Calu3 (cell line): Measurements from ENCODE around the gene CACNA1E. TPM values are rescaled to one million over a fixed set of nuclear protein-coding genes. Genes with fewer than 3 reads are reported as not detected.
"Not testable (repeated sequence)": the region's sequence is repeated elsewhere in the genome, so short reads cannot be mapped to it uniquely, and the experiment has no call there.

Experiments
- BruUV-seq: library from RNA; stranded (reverse); fragments of 400-500 nt; replicated peaks from 2 replicates; lab custom pipeline; 2021; lab: Mats Ljungman, UMichigan
- CTCF ChIA-PET: fragments of 300-600 bp; sonication (Branson Sonifier 250); formaldehyde crosslinking; loops from one replicate; lab custom pipeline; 2022; ENCODE audit warnings: antibody characterized with exemption; lab: Charles Lee
- DNase-seq: peaks from one replicate; pipeline ENCODE4 v3.0.0; 2022
- H3K27ac Mint-ChIP-seq: one replicate; pipeline ENCODE4 v1.8.0; 2022; ENCODE audit warnings: mixed read lengths; ENCODE audit not compliant: unreplicated experiment
- H3K27me3 Mint-ChIP-seq: one replicate; pipeline ENCODE4 v1.8.0; 2022; ENCODE audit warnings: mixed read lengths; ENCODE audit not compliant: unreplicated experiment
- H3K36me3 Mint-ChIP-seq: one replicate; pipeline ENCODE4 v1.8.0; 2022; ENCODE audit warnings: mild to moderate bottlenecking, moderate library complexity, mixed read lengths; ENCODE audit not compliant: insufficient read depth, unreplicated experiment
- H3K4me1 Mint-ChIP-seq: one replicate; pipeline ENCODE4 v1.8.0; 2022; ENCODE audit warnings: mild to moderate bottlenecking, low read depth, mixed read lengths; ENCODE audit not compliant: unreplicated experiment
- H3K4me3 Mint-ChIP-seq: one replicate; pipeline ENCODE4 v1.8.0; 2022; ENCODE audit warnings: mild to moderate bottlenecking, low read depth, moderate library complexity, mixed read lengths; ENCODE audit not compliant: unreplicated experiment
- H3K9me3 Mint-ChIP-seq: one replicate; pipeline ENCODE4 v1.8.0; 2022; ENCODE audit warnings: low read depth, mixed read lengths; ENCODE audit not compliant: unreplicated experiment
- intact Hi-C: fragments of 100-400 bp; cut with micrococcal nuclease; formaldehyde crosslinking; loops from one replicate; pipeline ENCODE4 v1.10.0; 2022; ENCODE audit not compliant: unreplicated experiment
- total RNA-seq: library from RNA; stranded (reverse); gene quantifications from 2 replicates; pipeline ENCODE4 v1.2.3, GENCODE V29; 2022
- TF ChIP-seq, protein P1 (sequence below): fragments of 200-600 bp; IDR thresholded peaks from one replicate; pipeline ENCODE4 v1.8.0; 2022; ENCODE audit warnings: antibody characterized with exemption; ENCODE audit not compliant: unreplicated experiment

CACNA1E gene
- total RNA-seq, 1 experiment from 2014 or later, result not detected

DNA sequence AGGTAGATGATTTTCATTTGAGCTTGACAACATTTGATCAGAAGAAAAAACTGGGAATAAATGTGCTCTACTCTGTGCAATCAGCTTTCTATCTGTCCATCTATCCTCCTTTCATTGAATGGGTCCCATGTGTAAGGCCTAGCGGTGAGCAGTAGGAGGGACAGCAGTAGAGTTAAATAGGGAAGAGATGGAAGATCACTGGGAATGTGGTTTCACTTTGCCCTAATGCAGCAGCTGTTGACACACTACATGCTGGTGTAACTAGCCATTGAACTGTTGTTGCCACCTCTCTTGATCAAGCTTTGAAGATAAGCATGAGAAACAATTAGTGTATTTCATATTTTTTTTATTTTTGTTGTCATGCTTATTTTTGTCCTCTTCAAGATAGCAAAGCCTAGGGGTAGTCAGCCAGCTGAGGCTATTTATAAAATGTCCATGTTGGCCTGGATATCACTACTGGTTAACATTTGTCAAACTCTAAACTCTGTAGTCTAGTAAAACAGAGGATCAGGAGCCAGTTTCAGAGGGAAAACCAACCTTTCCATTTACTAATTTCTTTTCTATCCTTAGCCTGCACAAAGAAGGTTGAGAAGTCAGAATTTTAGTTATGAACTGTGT is 41.9 kb downstream of the CACNA1E start:
- H3K27ac Mint-ChIP-seq, result no peak overlapping the region
- CTCF ChIA-PET, result interaction anchor here (1.0 kb wide), 1 partner anchor 8 kb away, joined by 3 read pairs; no protein-coding TSS in a partner anchor
- H3K4me3 Mint-ChIP-seq, result no peak overlapping the region
- H3K36me3 Mint-ChIP-seq, result no peaks in the 10 kb centered on the region
- TF ChIP-seq, protein P1, sequence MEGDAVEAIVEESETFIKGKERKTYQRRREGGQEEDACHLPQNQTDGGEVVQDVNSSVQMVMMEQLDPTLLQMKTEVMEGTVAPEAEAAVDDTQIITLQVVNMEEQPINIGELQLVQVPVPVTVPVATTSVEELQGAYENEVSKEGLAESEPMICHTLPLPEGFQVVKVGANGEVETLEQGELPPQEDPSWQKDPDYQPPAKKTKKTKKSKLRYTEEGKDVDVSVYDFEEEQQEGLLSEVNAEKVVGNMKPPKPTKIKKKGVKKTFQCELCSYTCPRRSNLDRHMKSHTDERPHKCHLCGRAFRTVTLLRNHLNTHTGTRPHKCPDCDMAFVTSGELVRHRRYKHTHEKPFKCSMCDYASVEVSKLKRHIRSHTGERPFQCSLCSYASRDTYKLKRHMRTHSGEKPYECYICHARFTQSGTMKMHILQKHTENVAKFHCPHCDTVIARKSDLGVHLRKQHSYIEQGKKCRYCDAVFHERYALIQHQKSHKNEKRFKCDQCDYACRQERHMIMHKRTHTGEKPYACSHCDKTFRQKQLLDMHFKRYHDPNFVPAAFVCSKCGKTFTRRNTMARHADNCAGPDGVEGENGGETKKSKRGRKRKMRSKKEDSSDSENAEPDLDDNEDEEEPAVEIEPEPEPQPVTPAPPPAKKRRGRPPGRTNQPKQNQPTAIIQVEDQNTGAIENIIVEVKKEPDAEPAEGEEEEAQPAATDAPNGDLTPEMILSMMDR, result no peak
- no peak for DNase-seq
- peaks cover 17% of the 10 kb centered on the region for H3K27me3 Mint-ChIP-seq
- no peaks in the 10 kb centered on the region for H3K4me1 Mint-ChIP-seq
- no peaks in the 10 kb centered on the region for H3K9me3 Mint-ChIP-seq
- no TSS peak for BruUV-seq
- intact Hi-C loops, result no loop called here

DNA sequence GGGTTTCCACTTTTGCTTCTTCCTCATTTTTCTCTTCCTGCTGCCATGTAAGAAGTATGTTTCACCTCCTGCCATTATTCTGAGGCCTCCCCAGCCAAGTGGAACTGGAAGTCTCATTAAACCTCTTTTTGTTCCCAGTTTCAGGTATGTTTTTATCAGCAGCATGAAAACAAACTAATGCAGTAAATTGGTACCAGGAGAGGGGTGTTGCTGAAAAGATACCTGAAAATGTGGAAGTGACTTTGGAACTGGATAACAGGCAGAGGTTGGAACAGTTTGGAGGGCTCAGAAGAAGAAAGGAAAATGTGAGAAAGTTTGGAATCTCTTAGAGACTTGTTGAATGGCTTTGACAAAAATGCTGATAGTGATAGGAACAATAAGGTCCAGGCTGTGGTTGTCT is 44.9 kb downstream of the CACNA1E start:
- H3K9me3 Mint-ChIP-seq, H3K36me3 Mint-ChIP-seq, H3K4me3 Mint-ChIP-seq, intact Hi-C loops, BruUV-seq, H3K27ac Mint-ChIP-seq, DNase-seq, CTCF ChIA-PET, H3K4me1 Mint-ChIP-seq: not testable (repeated sequence)
- peaks cover 25% of the 10 kb centered on the region for H3K27me3 Mint-ChIP-seq

DNA sequence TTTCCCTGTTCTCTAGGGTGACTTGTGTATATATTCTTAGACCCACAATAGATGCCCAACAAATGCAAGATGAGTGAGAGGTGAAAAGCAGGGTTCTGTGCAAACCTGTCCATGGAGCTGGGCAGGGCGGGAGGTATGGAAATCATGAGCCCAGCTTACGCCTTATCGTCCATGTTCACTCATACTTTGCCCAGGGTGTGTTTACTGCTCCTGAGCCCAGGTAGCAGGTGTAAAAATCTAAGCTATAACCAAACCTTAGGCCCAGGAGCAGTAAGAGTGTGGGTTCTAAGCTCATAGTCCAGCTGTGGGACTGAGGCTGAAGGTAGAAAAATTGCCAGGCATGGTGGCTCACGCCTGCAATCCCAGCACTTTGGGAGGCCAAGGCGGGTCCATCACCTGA is 48.1 kb downstream of the CACNA1E start:
- no peaks in the 10 kb centered on the region for H3K4me1 Mint-ChIP-seq
- TF ChIP-seq, protein P1, result no peak
- H3K4me3 Mint-ChIP-seq, result no peak overlapping the region
- intact Hi-C loops, result no loop called here
- no TSS peak for BruUV-seq
- H3K27ac Mint-ChIP-seq, result no peak overlapping the region
- CTCF ChIA-PET, result no interaction called here
- no peaks in the 10 kb centered on the region for H3K36me3 Mint-ChIP-seq
- H3K27me3 Mint-ChIP-seq, result peaks cover 25% of the 10 kb centered on the region
- H3K9me3 Mint-ChIP-seq, result no peaks in the 10 kb centered on the region
- DNase-seq, result no peak

DNA sequence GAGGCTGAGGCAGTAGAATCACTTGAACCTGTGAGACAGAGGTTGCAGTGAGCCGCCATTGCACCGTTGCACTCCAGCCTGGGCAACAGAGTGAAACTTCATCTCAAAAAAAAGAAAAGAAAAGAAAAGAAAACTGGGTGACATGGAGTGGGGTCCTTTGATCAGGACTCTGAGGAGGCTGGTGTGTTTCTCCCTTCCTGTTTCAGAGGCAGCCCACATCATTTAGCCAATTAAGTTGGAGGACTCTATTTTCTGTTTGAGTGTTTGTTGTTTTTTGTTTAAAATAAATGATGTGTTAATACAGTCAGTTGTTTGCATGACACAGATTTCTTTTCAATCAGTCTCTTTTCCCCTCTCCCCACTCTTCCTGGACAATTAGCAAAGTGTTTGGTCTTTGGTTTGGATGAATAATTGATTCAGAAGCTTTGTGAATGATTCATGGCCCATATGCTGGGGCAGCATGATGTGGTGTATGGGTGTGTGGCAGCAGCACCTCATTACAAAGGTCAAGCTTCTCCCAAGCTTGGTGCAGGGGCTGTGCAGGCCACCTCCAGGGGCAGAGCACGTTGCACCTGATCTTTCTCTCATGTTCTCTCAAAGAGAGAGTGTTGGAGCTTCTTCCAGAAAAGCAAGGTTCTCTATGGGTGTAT is 48.8 kb downstream of the CACNA1E start:
- DNase-seq, result no peak
- intact Hi-C loops, result no loop called here
- BruUV-seq, result no TSS peak
- H3K27me3 Mint-ChIP-seq, result peaks cover 25% of the 10 kb centered on the region
- H3K27ac Mint-ChIP-seq, result no peak overlapping the region
- no peaks in the 10 kb centered on the region for H3K4me1 Mint-ChIP-seq
- no peaks in the 10 kb centered on the region for H3K36me3 Mint-ChIP-seq
- CTCF ChIA-PET, result no interaction called here
- TF ChIP-seq, protein P1, result no peak
- no peak overlapping the region for H3K4me3 Mint-ChIP-seq
- H3K9me3 Mint-ChIP-seq, result no peaks in the 10 kb centered on the region

DNA sequence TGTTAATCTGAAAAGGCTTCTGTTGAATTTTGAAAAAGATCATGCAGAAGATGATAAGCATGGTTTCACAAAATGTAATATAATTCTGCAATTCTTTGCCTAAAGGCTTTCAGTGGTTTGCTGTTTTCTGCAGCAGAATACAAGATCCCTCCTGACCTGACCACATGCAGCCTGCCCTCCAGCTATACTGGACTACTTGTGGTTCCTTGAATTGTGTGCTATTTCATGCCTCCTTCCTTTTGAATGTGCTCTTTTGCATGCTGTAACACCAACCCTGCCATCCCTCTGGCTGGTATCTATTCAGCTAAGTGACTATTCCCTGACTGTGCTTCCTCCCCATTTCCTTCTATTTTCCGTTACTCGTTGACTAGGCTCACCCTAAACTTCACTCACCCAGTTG is 55.5 kb downstream of the CACNA1E start:
- DNase-seq, result no peak
- no peaks in the 10 kb centered on the region for H3K9me3 Mint-ChIP-seq
- TF ChIP-seq, protein P1, result no peak
- CTCF ChIA-PET, result no interaction called here
- H3K36me3 Mint-ChIP-seq, result no peaks in the 10 kb centered on the region
- BruUV-seq, result no TSS peak
- peaks cover 55% of the 10 kb centered on the region for H3K27me3 Mint-ChIP-seq
- H3K27ac Mint-ChIP-seq, result no peak overlapping the region
- intact Hi-C loops, result no loop called here
- no peaks in the 10 kb centered on the region for H3K4me1 Mint-ChIP-seq
- H3K4me3 Mint-ChIP-seq, result no peak overlapping the region
